ENCODE results near the gene TCEANC2. TPM values are rescaled to one million over a fixed set of nuclear protein-coding genes. Genes with fewer than 3 reads are reported as not detected.

TCEANC2 gene
- total RNA-seq, 1 donor, result 3.0 TPM

- no peak for TF ChIP-seq CTCF (IDR thresholded peaks at IDR 0.05; ENCODE audit: insufficient read depth, low read depth, low read length)
- no peak for DNase-seq (ENCODE audit: low read depth)
- H3K4me3 ChIP-seq (ENCODE audit: low read depth, low read length), result no peak overlapping the region
These were observed 86.3 kb downstream of the TCEANC2 start for GRCh38 chr1:54139711-54140110.

- TF ChIP-seq CTCF (IDR thresholded peaks at IDR 0.05; ENCODE audit: insufficient read depth, low read depth, low read length), result no peak
- DNase-seq (ENCODE audit: low read depth), result no peak
- no peak overlapping the region for H3K4me3 ChIP-seq (ENCODE audit: low read depth, low read length)
These were observed 88.9 kb downstream of the TCEANC2 start for GRCh38 chr1:54142146-54142900.

GRCh38 chr1:54144366-54144765 is 91.0 kb downstream of the TCEANC2 start:
- DNase-seq (ENCODE audit: low read depth), result no peak
- TF ChIP-seq CTCF (IDR thresholded peaks at IDR 0.05; ENCODE audit: insufficient read depth, low read depth, low read length), result no peak
- no peak overlapping the region for H3K4me3 ChIP-seq (ENCODE audit: low read depth, low read length)

- H3K4me3 ChIP-seq (ENCODE audit: low read depth, low read length), result no peak overlapping the region
- DNase-seq (ENCODE audit: low read depth), result no peak
- TF ChIP-seq CTCF (IDR thresholded peaks at IDR 0.05; ENCODE audit: insufficient read depth, low read depth, low read length), result no peak
These were observed 96.3 kb downstream of the TCEANC2 start for GRCh38 chr1:54149734-54150133.

- TF ChIP-seq CTCF (IDR thresholded peaks at IDR 0.05; ENCODE audit: insufficient read depth, low read depth, low read length), result no peak
- no peak for DNase-seq (ENCODE audit: low read depth)
- no peak overlapping the region for H3K4me3 ChIP-seq (ENCODE audit: low read depth, low read length)
These were observed 97.6 kb downstream of the TCEANC2 start for GRCh38 chr1:54151013-54151412.

GRCh38 chr1:54152696-54153095 is 99.3 kb downstream of the TCEANC2 start, which contains the start of gene CDCP2:
Gene CDCP2, minus strand, starts transcription at chr1:54153000. Its CDS starts 78 bp downstream, at chr1:54152922.
- no peak for TF ChIP-seq CTCF (IDR thresholded peaks at IDR 0.05; ENCODE audit: insufficient read depth, low read depth, low read length)
- no peak for DNase-seq (ENCODE audit: low read depth)
- no peak within 1 kb of the TSS for H3K4me3 ChIP-seq (ENCODE audit: low read depth, low read length)
